Thymus (tissue), 11 donors: Measurements from ENCODE around the gene APOBEC4. TPM values are rescaled to one million over a fixed set of nuclear protein-coding genes. Genes with fewer than 3 reads are reported as not detected.
"Not testable (repeated sequence)": the region's sequence is repeated elsewhere in the genome, so short reads cannot be mapped to it uniquely, and the experiment has no call there.

Source experiments
- DNase-seq, 9 donors: peaks; one replicate each; pipeline ENCODE4 v3.0.0-alpha.2; 2013; ENCODE audit warnings: low spot score in 9 of 9, low read depth in 6 of 9, missing footprints in 1 of 9
- H3K27ac ChIP-seq, 2 donors: one replicate each; pipeline ENCODE4 v1.5.1; 2013; ENCODE audit warnings: control low read depth in 1 of 2, low read depth in 1 of 2, low read length in 1 of 2, mild to moderate bottlenecking in 1 of 2, moderate library complexity in 1 of 2
- H3K27me3 ChIP-seq, 2 donors: one replicate each; pipeline ENCODE4 v1.5.1; 2013; ENCODE audit warnings: low read length in 1 of 2; ENCODE audit not compliant: control insufficient read depth in 2 of 2, insufficient read depth in 1 of 2
- H3K36me3 ChIP-seq, 2 donors: one replicate each; pipeline ENCODE4 v1.5.1; 2013; ENCODE audit warnings: low read length in 1 of 2, mild to moderate bottlenecking in 1 of 2, moderate library complexity in 1 of 2; ENCODE audit not compliant: control insufficient read depth in 2 of 2, insufficient read depth in 2 of 2
- H3K4me1 ChIP-seq, 2 donors: one replicate each; pipeline ENCODE4 v1.5.1; 2013; ENCODE audit warnings: low read length in 2 of 2; ENCODE audit not compliant: control insufficient read depth in 2 of 2, insufficient read depth in 2 of 2
- H3K4me3 ChIP-seq, 2 donors: one replicate each; pipeline ENCODE4 v1.5.1; 2013; ENCODE audit warnings: low read length in 2 of 2, control low read depth in 1 of 2, mild to moderate bottlenecking in 1 of 2
- H3K9me3 ChIP-seq, 2 donors: one replicate each; pipeline ENCODE4 v1.5.1; 2013; ENCODE audit warnings: low read length in 1 of 2, mild to moderate bottlenecking in 1 of 2; ENCODE audit not compliant: control insufficient read depth in 2 of 2, insufficient read depth in 1 of 2
- WGBS: extraction: QIAGEN DNeasy Blood & Tissue Kit; methylation state at CpG from one replicate; pipeline ENCODE4 v1.1.7; 2013; 5-methylcytosine and 5-hydroxymethylcytosine counted together
- polyA plus RNA-seq: library from polyadenylated mRNA; stranded (reverse); fragments of 200-250 nt; gene quantifications from one replicate; pipeline ENCODE4 v1.2.3, GENCODE V29; 2013
- total RNA-seq: library from RNA; stranded (reverse); fragments of 120-200 nt; gene quantifications from one replicate; pipeline ENCODE4 v1.2.4, GENCODE V29; 2013
- donor health status: healthy.

APOBEC4 gene
- total and polyA plus RNA-seq, 2 donors: 0.02 TPM; not detected in 1

DNA sequence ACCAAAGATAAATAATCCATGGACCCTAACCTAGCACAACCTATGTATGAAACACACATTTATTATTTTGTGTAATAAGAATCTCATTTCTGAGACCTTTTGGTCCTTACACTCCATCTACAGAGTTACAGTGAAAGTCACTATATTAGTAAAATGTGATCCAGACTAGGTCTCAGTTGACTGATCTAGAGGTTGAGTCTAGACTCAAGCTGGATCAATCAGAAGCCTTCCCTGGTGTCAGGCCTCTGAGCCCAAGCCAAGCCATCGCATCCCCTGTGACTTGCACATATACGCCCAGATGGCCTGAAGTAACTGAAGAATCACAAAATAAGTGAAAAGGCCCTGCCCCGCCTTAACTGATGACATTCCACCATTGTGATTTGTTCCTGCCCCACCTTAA lies 40.1 kb downstream of the APOBEC4 start:
- WGBS: 100% methylated on average over 3 of the region's 3 CpGs
- H3K9me3 ChIP-seq, H3K4me1 ChIP-seq, H3K27me3 ChIP-seq, DNase-seq, H3K27ac ChIP-seq, H3K4me3 ChIP-seq, H3K36me3 ChIP-seq: not testable (repeated sequence)

DNA sequence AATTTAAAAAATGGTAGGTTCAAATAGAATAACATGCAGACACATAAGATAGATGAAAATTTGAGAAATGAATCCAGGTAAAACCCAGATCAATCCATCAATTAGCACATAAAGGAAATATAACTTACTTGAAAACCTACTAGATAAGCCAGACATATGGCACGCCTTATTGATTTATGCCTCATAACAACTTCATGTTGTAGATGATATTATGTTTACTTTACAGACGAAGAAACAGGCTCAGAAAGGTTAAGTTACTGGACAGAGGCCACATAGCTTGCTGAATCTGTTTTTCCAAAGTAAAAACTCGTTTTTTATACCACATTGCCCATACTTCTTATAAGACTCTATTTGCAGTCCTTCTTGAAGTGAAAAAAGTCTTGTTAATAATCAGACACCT lies 40.7 kb downstream of the APOBEC4 start:
- no peaks in the 10 kb centered on the region for H3K36me3 ChIP-seq

DNA sequence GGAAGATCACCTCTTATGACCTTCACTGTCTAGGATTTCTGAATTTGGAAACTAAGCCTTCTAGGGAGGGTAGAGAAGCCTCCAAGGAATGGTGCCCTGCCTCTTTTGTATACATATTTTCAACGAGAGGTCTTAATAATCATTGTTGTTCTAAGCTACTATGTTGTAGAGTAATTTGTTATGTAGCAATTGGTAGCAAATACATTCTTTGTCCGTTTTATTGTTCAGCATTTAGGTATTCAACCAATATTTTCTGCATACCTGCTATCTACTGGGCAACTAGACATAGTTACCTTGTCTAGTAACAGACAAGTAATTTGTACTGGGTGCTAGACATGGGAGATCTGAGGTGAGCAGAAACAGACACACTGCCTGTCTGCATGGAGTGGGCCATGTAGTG lies 42.1 kb downstream of the APOBEC4 start:
- no peak overlapping the region for H3K27ac ChIP-seq
- H3K36me3 ChIP-seq: no peaks in the 10 kb centered on the region
- 46% methylated on average over 2 of the region's 2 CpGs for WGBS

More for the DNA sequence above, 40.7 kb downstream of the APOBEC4 start:
- no peak for DNase-seq
- 92% methylated on average over 3 of the region's 3 CpGs for WGBS
- H3K9me3 ChIP-seq: no peaks in the 10 kb centered on the region
- no peak overlapping the region for H3K27ac ChIP-seq
- no peak overlapping the region for H3K4me3 ChIP-seq
- H3K4me1 ChIP-seq: no peaks in the 10 kb centered on the region
- no peaks in the 10 kb centered on the region for H3K27me3 ChIP-seq

DNA sequence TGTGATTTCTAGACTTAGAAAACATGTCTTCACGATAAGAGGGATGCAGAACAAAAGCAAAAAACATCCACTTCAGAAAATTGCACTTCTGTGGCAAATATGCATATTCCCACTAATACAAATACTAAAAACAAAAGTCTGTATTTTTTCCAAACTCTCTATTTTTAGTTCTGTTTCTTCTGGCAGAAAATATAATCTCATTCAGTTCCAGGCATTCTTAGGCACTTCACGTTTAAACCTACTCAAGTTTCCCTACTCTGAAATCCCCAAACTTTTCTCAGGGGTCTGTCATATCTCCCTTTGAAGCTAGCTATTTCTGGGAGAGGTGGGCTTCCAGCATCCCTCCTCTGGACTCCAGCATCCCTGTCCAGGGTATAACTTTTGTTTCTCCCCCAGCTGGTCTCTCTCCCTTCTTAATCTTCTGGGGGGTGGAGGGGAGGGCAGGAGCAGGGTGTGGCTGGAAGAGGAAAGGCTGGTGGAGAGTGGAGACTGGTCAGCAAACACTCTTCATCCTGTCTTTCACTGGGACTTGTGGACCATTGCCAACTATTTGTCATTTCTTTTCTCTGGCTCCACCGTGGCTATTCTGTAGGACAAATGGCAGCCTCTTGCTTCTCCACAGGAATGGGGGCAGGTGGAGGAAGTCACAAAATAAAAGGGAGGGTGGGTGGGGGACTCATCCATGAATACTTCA lies 43.2 kb downstream of the APOBEC4 start:
- Histone ChIP-seq H3K9me3 (no peaks in the 10 kb centered on the region), H3K27me3 (no peaks in the 10 kb centered on the region), H3K4me1 (no peaks in the 10 kb centered on the region), H3K36me3 (no peaks in the 10 kb centered on the region), H3K4me3 (no peak overlapping the region), H3K27ac (peak overlapping the region in 1 of 2 donors; percentile 45)
- 74% methylated on average over 3 of the region's 3 CpGs for WGBS
- no peak for DNase-seq

More for the DNA sequence above, 42.1 kb downstream of the APOBEC4 start:
- Histone ChIP-seq H3K4me3 (no peak overlapping the region), H3K27me3 (no peaks in the 10 kb centered on the region), H3K4me1 (no peaks in the 10 kb centered on the region), H3K9me3 (no peaks in the 10 kb centered on the region)
- no peak for DNase-seq

DNA sequence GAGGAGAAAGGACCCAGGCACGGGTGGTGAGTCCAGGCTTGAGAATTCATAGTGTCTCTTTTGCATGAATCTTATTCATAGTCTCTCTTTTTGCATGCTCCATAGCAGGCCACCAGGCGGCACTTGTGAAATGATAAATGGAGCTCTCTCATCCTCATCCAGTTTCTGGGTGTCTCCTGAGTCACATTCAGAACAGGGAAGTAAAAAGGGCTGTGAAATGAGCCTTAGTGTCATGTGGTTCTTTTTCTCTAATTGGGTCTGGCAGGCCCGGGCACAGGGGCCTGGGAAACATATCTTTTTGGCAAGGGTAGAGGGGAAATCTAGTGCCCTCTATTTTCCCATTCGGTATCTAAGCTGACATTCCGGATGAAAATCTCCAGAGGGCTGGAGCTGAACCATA lies 43.8 kb downstream of the APOBEC4 start:
- 88% methylated on average over 5 of the region's 5 CpGs for WGBS
- no peaks in the 10 kb centered on the region for H3K27me3 ChIP-seq
- H3K36me3 ChIP-seq: no peaks in the 10 kb centered on the region
- DNase-seq: no peak
- no peaks in the 10 kb centered on the region for H3K4me1 ChIP-seq
- H3K27ac ChIP-seq: peak overlapping the region in 1 of 2 donors; percentile 13
- H3K9me3 ChIP-seq: no peaks in the 10 kb centered on the region
- no peak overlapping the region for H3K4me3 ChIP-seq

DNA sequence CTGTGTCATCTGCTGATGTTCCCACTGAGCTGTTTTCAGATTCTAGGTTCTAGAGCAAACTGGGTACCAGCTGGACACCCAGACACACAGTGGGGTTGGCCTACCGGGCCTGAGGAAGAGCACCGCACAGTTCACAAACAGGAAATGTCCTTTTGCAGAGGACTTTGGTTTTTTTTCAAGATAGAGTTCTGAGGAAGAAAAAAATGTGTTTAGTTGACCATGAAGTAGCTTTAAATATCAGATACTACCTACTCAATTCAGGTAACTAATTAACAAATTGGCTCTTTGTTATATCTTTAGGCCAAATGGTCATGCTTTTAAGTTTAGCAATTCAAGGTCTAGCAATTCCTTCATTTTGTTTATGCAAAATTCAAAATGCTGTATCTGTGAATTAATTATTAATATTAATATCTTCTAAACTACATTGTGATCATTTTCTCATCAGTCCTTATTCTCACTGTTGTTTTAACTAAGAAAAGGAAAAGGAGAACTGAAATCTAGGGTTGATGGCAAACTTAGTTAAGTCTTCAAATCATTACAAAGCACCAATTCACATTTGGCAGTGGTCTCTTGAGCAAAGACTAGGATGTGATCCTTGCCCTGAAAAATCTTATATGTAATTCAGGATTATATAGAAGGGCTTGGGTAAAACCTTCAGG lies 45.7 kb downstream of the APOBEC4 start:
- Histone ChIP-seq H3K4me1 (no peaks in the 10 kb centered on the region), H3K36me3 (no peaks in the 10 kb centered on the region), H3K27ac (no peak overlapping the region), H3K4me3 (no peak overlapping the region), H3K9me3 (no peaks in the 10 kb centered on the region), H3K27me3 (no peaks in the 10 kb centered on the region)
- DNase-seq: no peak
- WGBS: 82% methylated on average over 2 of the region's 2 CpGs

DNA sequence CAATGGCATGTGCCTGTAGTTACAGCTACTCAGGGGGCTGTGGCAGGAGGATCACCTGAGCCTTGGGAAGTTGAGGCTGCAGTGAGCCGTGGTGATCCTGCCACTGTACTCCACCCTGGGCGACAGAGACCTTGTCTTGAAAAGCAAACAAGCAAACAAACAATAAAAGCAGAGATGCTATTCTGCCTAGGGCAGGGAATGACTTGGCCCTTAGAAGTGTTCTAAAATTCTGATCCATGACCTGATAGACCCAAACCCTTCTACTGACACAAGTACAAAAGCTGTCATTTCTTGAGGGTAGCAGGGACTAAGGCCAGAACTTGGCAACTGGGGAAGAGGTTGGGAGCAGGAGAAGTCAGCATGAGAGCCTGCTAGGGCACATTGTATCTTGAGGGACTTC lies 47.2 kb downstream of the APOBEC4 start:
- Histone ChIP-seq H3K36me3 (no peaks in the 10 kb centered on the region), H3K4me3 (no peak overlapping the region), H3K4me1 (no peaks in the 10 kb centered on the region)

DNA sequence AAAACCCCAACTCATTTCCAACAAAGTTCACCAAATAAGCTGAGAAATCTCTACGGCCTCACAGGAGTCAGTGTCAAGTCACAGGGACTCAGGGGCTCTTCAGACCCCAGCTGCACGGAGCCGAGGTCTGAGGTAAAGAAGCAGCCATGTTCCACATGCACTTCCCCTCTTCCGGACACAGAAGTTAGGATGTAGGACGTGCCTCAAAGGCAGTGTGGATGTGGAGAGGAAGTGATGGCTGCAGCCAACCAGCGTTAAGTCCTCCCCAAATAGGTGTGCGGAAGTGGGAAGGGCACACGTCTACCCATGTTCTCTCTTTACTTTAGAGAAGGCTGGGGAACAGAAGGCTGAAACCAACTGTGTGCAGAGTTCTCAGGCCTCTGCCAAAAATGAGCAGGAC lies 48.3 kb downstream of the APOBEC4 start:
- H3K9me3 ChIP-seq: no peaks in the 10 kb centered on the region
- no peak for DNase-seq
- 93% methylated on average over 8 of the region's 8 CpGs for WGBS
- no peaks in the 10 kb centered on the region for H3K27me3 ChIP-seq
- H3K4me1 ChIP-seq: no peaks in the 10 kb centered on the region
- no peak overlapping the region for H3K27ac ChIP-seq
- no peaks in the 10 kb centered on the region for H3K36me3 ChIP-seq
- H3K4me3 ChIP-seq: no peak overlapping the region

More for the DNA sequence above, 47.2 kb downstream of the APOBEC4 start:
- no peak for DNase-seq
- no peak overlapping the region for H3K27ac ChIP-seq
- no peaks in the 10 kb centered on the region for H3K27me3 ChIP-seq
- H3K9me3 ChIP-seq: no peaks in the 10 kb centered on the region
- whole genome bisulfite sequencing: 95% methylated on average over 2 of the region's 2 CpGs

DNA sequence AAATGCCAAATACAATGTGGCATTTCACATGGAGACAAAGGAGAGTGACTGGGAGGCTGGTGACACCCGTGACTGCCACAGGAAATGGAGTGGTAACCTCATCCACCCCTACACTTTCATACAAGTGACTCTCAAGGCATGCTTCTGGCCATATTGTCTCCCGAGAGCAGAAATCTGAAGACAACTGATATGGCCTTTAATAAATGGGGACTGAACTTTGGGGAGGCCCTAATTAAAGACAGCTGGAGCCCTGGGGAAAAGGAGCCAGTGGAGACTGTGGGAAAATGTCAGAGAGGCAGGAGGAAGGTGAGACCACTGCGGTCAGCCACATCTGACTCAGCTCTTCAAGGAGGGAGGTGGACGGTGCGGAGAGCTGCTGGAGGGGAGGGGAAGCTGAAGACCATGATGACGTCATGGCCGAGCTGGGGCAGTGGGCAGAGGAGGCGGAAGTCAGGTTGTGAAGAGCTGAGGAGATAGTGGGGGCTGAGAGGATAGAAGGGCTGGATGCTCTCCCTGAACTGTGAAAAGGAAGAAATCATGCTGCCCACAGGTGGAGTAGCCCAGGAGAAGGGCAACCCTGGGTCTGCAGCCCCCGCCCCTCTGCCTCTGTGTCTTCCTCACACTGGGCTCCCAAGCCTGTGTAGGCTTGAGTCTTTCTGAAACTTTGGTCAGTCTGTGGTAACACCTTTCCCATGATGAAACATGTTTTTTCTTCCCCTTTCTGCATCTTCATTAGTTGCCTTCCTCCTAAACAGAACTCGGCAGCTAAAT lies 48.9 kb downstream of the APOBEC4 start:
- no peak overlapping the region for H3K27ac ChIP-seq
- no peaks in the 10 kb centered on the region for H3K9me3 ChIP-seq
- 81% methylated on average over 10 of the region's 10 CpGs for WGBS
- no peaks in the 10 kb centered on the region for H3K27me3 ChIP-seq
- DNase-seq: no peak
- no peaks in the 10 kb centered on the region for H3K36me3 ChIP-seq
- no peaks in the 10 kb centered on the region for H3K4me1 ChIP-seq
- no peak overlapping the region for H3K4me3 ChIP-seq
